ENCODE measurements around the gene PRDM8. TPM values are rescaled to one million over a fixed set of nuclear protein-coding genes. Genes with fewer than 3 reads are reported as not detected.

PRDM8 gene
- total RNA-seq, 1 donor from 2014 or later, result 2.5 TPM

GRCh38 chr4:80199947-80200346 is 2.6 kb downstream of the PRDM8 start:
- DNase-seq (ENCODE audit: extremely low read depth, low read depth, low spot score), result no peak

GRCh38 chr4:80201252-80202151 is 4.2 kb downstream of the PRDM8 start:
- DNase-seq (ENCODE audit: extremely low read depth, low read depth, low spot score), result no peak

GRCh38 chr4:80202190-80202711 is 4.9 kb downstream of the PRDM8 start:
- no peak for DNase-seq (ENCODE audit: extremely low read depth, low read depth, low spot score)

GRCh38 chr4:80202741-80203553 is 5.6 kb downstream of the PRDM8 start:
- no peak for DNase-seq (ENCODE audit: extremely low read depth, low read depth, low spot score)

- DNase-seq (ENCODE audit: extremely low read depth, low read depth, low spot score), result no peak
Measured at GRCh38 chr4:80204433-80205011, 7.2 kb downstream of the PRDM8 start.

- DNase-seq (ENCODE audit: extremely low read depth, low read depth, low spot score), result no peak
Measured at GRCh38 chr4:80206111-80206510, 8.8 kb downstream of the PRDM8 start.

GRCh38 chr4:80206521-80207171 is 9.3 kb downstream of the PRDM8 start:
- no peak for DNase-seq (ENCODE audit: extremely low read depth, low read depth, low spot score)

- DNase-seq (ENCODE audit: extremely low read depth, low read depth, low spot score), result no peak
Measured at GRCh38 chr4:80207172-80207583, 9.9 kb downstream of the PRDM8 start.

- DNase-seq (ENCODE audit: extremely low read depth, low read depth, low spot score), result no peak
Measured at GRCh38 chr4:80207664-80208063, 10.4 kb downstream of the PRDM8 start.

- no peak for DNase-seq (ENCODE audit: extremely low read depth, low read depth, low spot score)
Measured at GRCh38 chr4:80208610-80209339, 11.5 kb downstream of the PRDM8 start.

GRCh38 chr4:80209340-80209701 is 12.0 kb downstream of the PRDM8 start:
- DNase-seq (ENCODE audit: extremely low read depth, low read depth, low spot score), result no peak

GRCh38 chr4:80210549-80210948 is 13.2 kb downstream of the PRDM8 start:
- no peak for DNase-seq (ENCODE audit: extremely low read depth, low read depth, low spot score)

- DNase-seq (ENCODE audit: extremely low read depth, low read depth, low spot score), result no peak
Measured at GRCh38 chr4:80213117-80213815, 16.0 kb downstream of the PRDM8 start.

- no peak for DNase-seq (ENCODE audit: extremely low read depth, low read depth, low spot score)
Measured at GRCh38 chr4:80215449-80216052, 18.2 kb downstream of the PRDM8 start.

- no peak for DNase-seq (ENCODE audit: extremely low read depth, low read depth, low spot score)
Measured at GRCh38 chr4:80216100-80216761, 18.9 kb downstream of the PRDM8 start.

GRCh38 chr4:80219301-80220025 is 22.2 kb downstream of the PRDM8 start:
- no peak for DNase-seq (ENCODE audit: extremely low read depth, low read depth, low spot score)

- DNase-seq (ENCODE audit: extremely low read depth, low read depth, low spot score), result no peak
Measured at GRCh38 chr4:80220711-80221110, 23.4 kb downstream of the PRDM8 start.

- no peak for DNase-seq (ENCODE audit: extremely low read depth, low read depth, low spot score)
Measured at GRCh38 chr4:80221161-80221560, 23.9 kb downstream of the PRDM8 start.
